ENCODE measurements around the gene TMF1.

TMF1 gene

DNA sequence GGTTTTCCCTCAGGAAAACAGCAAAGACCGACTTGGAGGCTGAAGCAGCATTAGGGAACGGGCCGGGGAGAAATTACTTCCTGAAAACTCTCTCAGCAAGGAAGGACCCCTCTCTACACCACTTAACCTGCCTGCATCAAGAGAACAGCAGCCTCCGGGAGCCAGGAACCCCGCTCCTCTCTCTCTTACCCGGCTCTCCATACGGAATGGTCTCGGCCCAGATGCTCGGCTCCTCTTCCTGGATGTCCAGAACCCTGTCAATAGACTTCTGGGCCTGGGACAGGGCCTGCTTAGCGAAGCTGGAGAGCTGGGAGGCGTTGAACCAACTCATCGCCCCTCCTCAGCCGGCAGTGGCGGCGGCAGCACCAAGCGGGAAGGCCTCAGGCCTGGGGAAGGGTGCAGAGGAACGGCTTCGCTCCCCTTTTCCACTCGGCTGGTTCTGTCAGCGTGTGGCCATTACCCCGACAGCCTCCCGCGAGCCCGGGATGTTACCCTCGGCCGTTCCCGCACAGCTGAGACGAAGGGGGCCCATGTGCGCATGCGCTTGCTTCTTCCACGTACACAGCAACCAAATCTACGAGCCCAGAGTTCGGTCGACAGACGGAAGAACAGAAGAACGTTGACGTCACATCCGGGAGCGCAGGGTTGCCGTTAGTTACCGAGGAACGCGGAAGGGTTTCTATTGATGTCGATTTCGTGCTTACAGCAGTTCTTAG is at the start of gene TMF1:
Gene TMF1, minus strand, starts transcription at position 578 of the 716 bp plus-strand sequence. Its CDS starts 247 bp downstream, at position 331.
- Mint-ChIP-seq H3K27me3 (no peaks in the 10 kb centered on the region), H3K4me1 (peaks cover 55% of the 10 kb centered on the region), H3K27ac (peak within 1 kb of the TSS; percentile 98), H3K36me3 (peaks cover 51% of the 10 kb centered on the region), H3K9me3 (no peaks in the 10 kb centered on the region), H3K4me3 (peak within 1 kb of the TSS; percentile 99)
- CTCF ChIA-PET: interaction anchor here (0.8 to 2.1 kb wide), 7 partner anchors 13 to 40 kb away, joined by 3 to 5 read pairs (median 4); partner anchors contain the start of gene ARL6IP5
- DNase-seq: peak; percentile 99

- no peaks in the 10 kb centered on the region for H3K27me3 Mint-ChIP-seq
- H3K36me3 Mint-ChIP-seq: peaks cover 67% of the 10 kb centered on the region
- no peak overlapping the region for H3K27ac Mint-ChIP-seq
- CTCF ChIA-PET: interaction anchor here (1.2 kb wide), 1 partner anchor 22 kb away, joined by 3 read pairs; no protein-coding TSS in a partner anchor
- H3K9me3 Mint-ChIP-seq: no peaks in the 10 kb centered on the region
- DNase-seq: no peak
- H3K4me1 Mint-ChIP-seq: peaks cover 72% of the 10 kb centered on the region
- no peak overlapping the region for H3K4me3 Mint-ChIP-seq
Measured at GRCh38 chr3:69099576-69099975, 47.4 kb upstream of the TMF1 start.

GRCh38 chr3:69097407-69098086 is 45.4 kb upstream of the TMF1 start:
- Mint-ChIP-seq H3K4me1 (peaks cover 73% of the 10 kb centered on the region), H3K9me3 (no peaks in the 10 kb centered on the region), H3K4me3 (no peak overlapping the region), H3K27ac (peak overlapping the region; percentile 19), H3K36me3 (peaks cover 65% of the 10 kb centered on the region), H3K27me3 (no peaks in the 10 kb centered on the region)
- CTCF ChIA-PET: interaction anchor here (0.6 kb wide), 1 partner anchor 24 kb away, joined by 3 read pairs; no protein-coding TSS in a partner anchor
- no peak for DNase-seq

DNA sequence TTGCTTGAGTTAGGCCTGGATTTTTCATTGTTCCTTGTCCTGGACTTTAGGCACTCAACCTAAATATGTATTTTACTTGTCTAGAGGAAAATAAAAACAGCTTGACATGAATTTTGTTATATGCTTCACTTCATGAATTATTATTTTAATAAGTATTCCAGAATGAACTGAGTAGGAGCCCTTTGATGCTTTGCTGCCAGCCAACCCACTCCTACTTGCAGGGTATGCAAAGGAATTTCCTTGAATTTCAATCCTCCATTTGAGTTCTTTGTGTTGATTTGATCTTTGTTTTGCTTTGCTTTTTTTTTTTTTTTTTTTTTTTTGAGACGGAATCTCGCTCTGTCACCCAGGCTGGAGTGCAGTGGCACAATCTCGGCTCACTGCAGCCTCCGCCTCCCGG is 44.2 kb upstream of the TMF1 start:
- H3K4me1 Mint-ChIP-seq: peaks cover 74% of the 10 kb centered on the region
- H3K27me3 Mint-ChIP-seq: no peaks in the 10 kb centered on the region
- CTCF ChIA-PET: interaction anchor here (0.6 to 1.6 kb wide), 2 partner anchors 10 to 82 kb away, joined by 3 to 7 read pairs; no protein-coding TSS in a partner anchor

DNA sequence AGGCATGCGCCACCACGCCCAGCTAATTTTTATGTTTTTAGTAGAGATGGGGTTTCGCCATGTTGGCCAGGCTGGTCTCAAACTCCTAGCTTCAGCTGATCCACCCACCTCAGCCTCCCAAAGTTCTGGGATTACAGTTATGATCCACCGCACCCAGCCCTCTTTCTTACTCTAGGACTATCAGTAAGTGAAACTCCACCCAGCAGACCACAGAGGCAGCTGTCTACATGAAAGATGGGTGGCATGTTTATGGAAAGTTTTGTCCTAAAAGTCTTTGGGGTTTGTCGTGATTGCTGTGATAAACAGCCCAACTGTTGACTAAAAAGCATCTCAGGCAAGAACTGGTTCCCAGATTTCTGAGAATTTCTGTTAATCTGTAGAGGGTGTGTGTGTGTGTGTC is 43.5 kb upstream of the TMF1 start:
- CTCF ChIA-PET: interaction anchor here (0.6 to 1.6 kb wide), 2 partner anchors 9 to 83 kb away, joined by 3 to 7 read pairs; no protein-coding TSS in a partner anchor
- Mint-ChIP-seq H3K4me1 (peaks cover 74% of the 10 kb centered on the region), H3K27ac (peak overlapping the region; percentile 89), H3K36me3 (peaks cover 61% of the 10 kb centered on the region), H3K4me3 (peak overlapping the region; percentile 62), H3K27me3 (no peaks in the 10 kb centered on the region), H3K9me3 (no peaks in the 10 kb centered on the region)
- DNase-seq: peak; percentile 43

More for the DNA sequence above, 44.2 kb upstream of the TMF1 start:
- peaks cover 59% of the 10 kb centered on the region for H3K36me3 Mint-ChIP-seq
- no peak for DNase-seq
- peak overlapping the region; percentile 89 for H3K27ac Mint-ChIP-seq
- H3K9me3 Mint-ChIP-seq: no peaks in the 10 kb centered on the region
- H3K4me3 Mint-ChIP-seq: peak overlapping the region; percentile 62

- peak overlapping the region; percentile 98 for H3K27ac Mint-ChIP-seq
- DNase-seq: no peak
- H3K9me3 Mint-ChIP-seq: no peaks in the 10 kb centered on the region
- peaks cover 64% of the 10 kb centered on the region for H3K36me3 Mint-ChIP-seq
- CTCF ChIA-PET: interaction anchor here (0.7 to 2.9 kb wide), 4 partner anchors 8 to 26 kb away, joined by 3 to 13 read pairs (median 5); no protein-coding TSS in a partner anchor
- H3K4me1 Mint-ChIP-seq: peaks cover 80% of the 10 kb centered on the region
- no peaks in the 10 kb centered on the region for H3K27me3 Mint-ChIP-seq
- H3K4me3 Mint-ChIP-seq: peak overlapping the region; percentile 53
Measured at GRCh38 chr3:69094467-69095205, 42.5 kb upstream of the TMF1 start.

GRCh38 chr3:69092030-69092516 is 39.9 kb upstream of the TMF1 start:
- H3K27me3 Mint-ChIP-seq: no peaks in the 10 kb centered on the region
- CTCF ChIA-PET: interaction anchor here (1.3 to 2.9 kb wide), 3 partner anchors 28 to 43 kb away, joined by 3 to 13 read pairs (median 4); partner anchors contain the start of gene TMF1
- H3K4me3 Mint-ChIP-seq: peak overlapping the region; percentile 72
- H3K36me3 Mint-ChIP-seq: peaks cover 62% of the 10 kb centered on the region
- H3K27ac Mint-ChIP-seq: peak overlapping the region; percentile 98
- peaks cover 84% of the 10 kb centered on the region for H3K4me1 Mint-ChIP-seq
- no peaks in the 10 kb centered on the region for H3K9me3 Mint-ChIP-seq
- peak; percentile 50 for DNase-seq

DNA sequence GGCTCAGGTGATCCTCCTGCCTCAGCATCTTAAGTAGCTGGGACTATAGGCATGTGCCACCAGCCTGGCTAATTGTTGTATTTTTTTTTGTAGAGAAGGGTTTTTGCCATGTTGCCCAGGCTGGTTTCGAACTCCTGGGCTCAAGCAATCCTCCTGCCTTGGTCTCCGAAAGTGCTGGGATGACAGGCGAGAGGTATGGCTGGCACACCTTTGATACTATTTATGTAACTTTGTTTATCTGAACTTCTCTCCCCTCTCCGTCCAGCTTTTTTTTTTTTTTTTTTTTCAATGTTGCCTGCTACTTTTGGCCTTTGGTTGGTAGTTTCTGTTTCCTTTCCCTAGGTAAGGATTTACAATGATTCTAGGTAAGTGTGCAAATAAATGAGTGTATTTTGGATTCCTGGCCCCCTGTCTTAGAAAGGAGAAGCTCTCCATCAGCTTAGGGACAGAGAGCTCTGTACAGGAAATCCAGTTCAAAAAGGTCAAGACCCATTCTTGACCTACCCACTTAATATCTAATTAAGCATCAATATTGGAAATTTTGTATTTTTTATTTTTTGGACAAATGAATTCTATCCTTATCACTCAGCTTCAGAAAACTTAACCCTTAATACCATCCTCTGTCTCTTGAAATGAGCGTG is 39.4 kb upstream of the TMF1 start:
- Mint-ChIP-seq H3K27ac (peak overlapping the region; percentile 98), H3K4me3 (peak overlapping the region; percentile 72), H3K27me3 (no peaks in the 10 kb centered on the region), H3K9me3 (no peaks in the 10 kb centered on the region), H3K36me3 (peaks cover 61% of the 10 kb centered on the region), H3K4me1 (peaks cover 79% of the 10 kb centered on the region)
- CTCF ChIA-PET: interaction anchor here (1.3 to 2.9 kb wide), 4 partner anchors 29 to 43 kb away, joined by 3 to 13 read pairs (median 4); partner anchors contain the start of gene TMF1
- DNase-seq: no peak

GRCh38 chr3:69090021-69090420 is 37.9 kb upstream of the TMF1 start:
- H3K4me1 Mint-ChIP-seq: peaks cover 68% of the 10 kb centered on the region
- DNase-seq: no peak
- H3K27ac Mint-ChIP-seq: peak overlapping the region; percentile 73
- H3K36me3 Mint-ChIP-seq: peaks cover 65% of the 10 kb centered on the region
- CTCF ChIA-PET: interaction anchor here (1.9 kb wide), 1 partner anchor 38 kb away, joined by 4 read pairs; the partner anchor contains the start of gene TMF1
- H3K9me3 Mint-ChIP-seq: no peaks in the 10 kb centered on the region
- no peaks in the 10 kb centered on the region for H3K27me3 Mint-ChIP-seq
- H3K4me3 Mint-ChIP-seq: peak overlapping the region; percentile 47

GRCh38 chr3:69088063-69088462 is 35.9 kb upstream of the TMF1 start:
- Mint-ChIP-seq H3K27me3 (no peaks in the 10 kb centered on the region), H3K27ac (peak overlapping the region; percentile 69), H3K9me3 (no peaks in the 10 kb centered on the region), H3K4me1 (peaks cover 65% of the 10 kb centered on the region), H3K36me3 (peaks cover 52% of the 10 kb centered on the region), H3K4me3 (peak overlapping the region; percentile 99)
- DNase-seq: no peak
- CTCF ChIA-PET: interaction anchor here (1.3 kb wide), 1 partner anchor 33 kb away, joined by 3 read pairs; no protein-coding TSS in a partner anchor

DNA sequence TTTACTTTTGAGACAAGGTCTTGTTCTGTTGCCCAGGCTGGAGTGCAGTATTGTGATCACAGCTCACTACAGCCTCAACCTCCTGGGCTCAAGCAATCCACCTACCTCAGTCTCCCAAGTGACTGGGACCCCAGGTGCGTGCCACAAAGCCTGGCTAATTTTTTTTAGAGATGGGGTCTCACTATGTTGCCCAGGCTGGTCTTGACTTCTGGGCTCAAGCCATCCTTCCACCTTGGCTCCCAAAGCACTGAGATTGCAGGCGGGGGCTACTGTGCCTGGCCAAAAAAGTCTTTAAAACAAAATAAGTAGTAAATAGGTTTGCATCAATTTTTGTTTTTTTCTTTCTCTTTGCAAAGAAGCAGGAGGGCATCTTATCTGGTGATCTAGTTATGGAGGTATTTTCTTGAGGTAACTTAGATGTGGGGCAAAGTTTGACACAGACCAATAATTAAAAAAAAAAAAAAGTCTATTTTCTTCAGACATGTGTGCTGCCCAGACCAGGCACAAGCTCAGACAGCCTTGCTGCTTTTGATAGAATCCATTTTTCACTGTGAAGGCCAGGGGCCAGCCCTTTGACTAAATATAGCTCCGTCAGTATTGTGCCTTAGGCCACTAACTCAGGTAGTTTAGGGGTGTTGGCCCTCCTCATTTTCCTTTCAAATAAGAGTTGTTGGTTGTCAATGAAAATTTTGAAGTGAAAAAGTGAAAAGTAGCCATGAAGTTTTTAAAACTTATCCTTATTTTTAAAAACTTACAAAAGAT is 35.1 kb upstream of the TMF1 start:
- Mint-ChIP-seq H3K9me3 (no peaks in the 10 kb centered on the region), H3K36me3 (peaks cover 46% of the 10 kb centered on the region), H3K27me3 (no peaks in the 10 kb centered on the region), H3K27ac (peak overlapping the region; percentile 85), H3K4me3 (peak overlapping the region; percentile 99), H3K4me1 (peaks cover 66% of the 10 kb centered on the region)
- DNase-seq: no peak
- CTCF ChIA-PET: interaction anchor here (1.3 to 1.6 kb wide), 5 partner anchors 8 to 38 kb away, joined by 3 to 7 read pairs (median 3); partner anchors contain the start of gene TMF1

DNA sequence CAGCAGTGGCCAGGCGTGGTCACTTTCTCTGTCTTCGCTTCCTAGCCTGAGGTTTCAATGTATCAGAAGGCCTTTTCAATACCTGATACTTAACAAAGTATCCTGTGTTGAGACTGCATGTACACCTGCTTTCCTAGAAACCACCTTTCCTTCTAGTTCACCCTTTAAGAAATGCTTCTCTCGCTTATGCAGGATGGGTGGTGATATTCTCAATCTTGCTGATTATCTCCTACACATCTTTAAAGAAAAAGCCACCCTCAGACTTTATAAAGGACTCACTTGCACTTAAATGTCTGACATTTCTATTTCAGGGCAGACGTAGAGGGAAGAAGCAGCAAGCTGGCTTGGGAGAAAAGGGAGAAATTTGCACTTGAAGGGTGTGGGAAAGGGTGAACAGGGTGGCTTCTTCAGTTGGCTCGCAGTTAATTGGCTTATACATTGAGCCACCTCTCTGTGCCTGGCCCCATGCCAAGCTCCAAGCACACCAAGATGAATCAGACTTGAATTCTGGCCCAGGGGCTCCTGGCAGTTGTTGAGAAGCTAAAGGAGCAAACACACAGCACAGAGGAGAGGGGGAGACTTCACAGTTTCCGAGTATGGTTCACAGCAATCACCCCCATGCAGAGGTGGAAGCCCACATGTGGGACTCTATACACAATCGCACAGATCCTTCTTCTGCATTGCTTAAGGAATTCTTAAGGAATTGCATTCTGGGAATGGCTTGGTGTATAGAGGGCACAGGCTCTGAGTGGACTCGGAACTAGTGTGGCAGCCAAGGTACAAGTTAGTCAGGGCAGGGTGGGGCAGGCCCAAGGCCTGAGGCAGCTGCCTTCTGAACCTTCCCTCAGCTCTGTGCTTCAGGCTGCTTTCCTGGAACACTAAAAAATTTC is 33.9 kb upstream of the TMF1 start:
- H3K27me3 Mint-ChIP-seq: no peaks in the 10 kb centered on the region
- H3K4me3 Mint-ChIP-seq: peak overlapping the region; percentile 99
- peak overlapping the region; percentile 99 for H3K27ac Mint-ChIP-seq
- CTCF ChIA-PET: interaction anchor here (1.3 to 1.6 kb wide), 4 partner anchors 9 to 37 kb away, joined by 3 to 7 read pairs (median 4); partner anchors contain the start of gene TMF1
- peaks cover 68% of the 10 kb centered on the region for H3K4me1 Mint-ChIP-seq
- no peaks in the 10 kb centered on the region for H3K9me3 Mint-ChIP-seq
- peaks cover 43% of the 10 kb centered on the region for H3K36me3 Mint-ChIP-seq
- DNase-seq: peak; percentile 64
